ENCODE measurements around the gene ANXA9.

The ANXA9 gene

DNA sequence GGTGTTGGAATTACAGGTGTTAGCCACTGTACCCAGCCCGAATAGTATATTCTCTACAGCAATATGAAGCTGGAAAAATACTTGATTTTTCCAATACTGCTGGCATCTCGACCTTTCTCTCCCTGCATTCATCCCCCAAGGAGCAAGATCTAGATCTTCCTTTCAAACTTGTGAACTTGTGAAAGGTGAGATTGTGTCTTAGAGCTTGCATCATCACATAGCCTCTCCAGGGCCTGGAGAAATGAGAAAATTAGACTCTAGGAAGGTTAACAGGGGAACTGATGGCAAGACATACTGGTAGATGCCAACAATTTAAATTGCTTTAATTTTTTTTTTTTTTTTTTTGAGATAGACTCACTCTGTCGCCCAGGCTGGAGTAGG lies 28.2 kb downstream of the ANXA9 start:
- H3K36me3 ChIP-seq (ENCODE audit: control insufficient read depth in 5 of 5, insufficient read depth in 5 of 5, low read length in 5 of 5) = peaks cover 0 to 5% (median 0%) of the 10 kb centered on the region in 5 donors
- no peak overlapping the region for H3K9ac ChIP-seq (ENCODE audit: low read length in 5 of 5)
- H3K4me3 ChIP-seq (ENCODE audit: low read depth in 1 of 5, low read length in 5 of 5) = no peak overlapping the region
- H3K4me1 ChIP-seq (ENCODE audit: control insufficient read depth in 5 of 5, insufficient read depth in 5 of 5, low read length in 5 of 5) = peaks cover 7 to 53% (median 47%) of the 10 kb centered on the region in 5 donors
- H3K9me3 ChIP-seq (ENCODE audit: control insufficient read depth in 5 of 5, low read length in 5 of 5) = no peaks in the 10 kb centered on the region
- no peaks in the 10 kb centered on the region for H3K27me3 ChIP-seq (ENCODE audit: control insufficient read depth in 5 of 5, insufficient read depth in 4 of 5, low read length in 5 of 5)
- H3K27ac ChIP-seq (ENCODE audit: low read depth, low read length) = no peak overlapping the region

DNA sequence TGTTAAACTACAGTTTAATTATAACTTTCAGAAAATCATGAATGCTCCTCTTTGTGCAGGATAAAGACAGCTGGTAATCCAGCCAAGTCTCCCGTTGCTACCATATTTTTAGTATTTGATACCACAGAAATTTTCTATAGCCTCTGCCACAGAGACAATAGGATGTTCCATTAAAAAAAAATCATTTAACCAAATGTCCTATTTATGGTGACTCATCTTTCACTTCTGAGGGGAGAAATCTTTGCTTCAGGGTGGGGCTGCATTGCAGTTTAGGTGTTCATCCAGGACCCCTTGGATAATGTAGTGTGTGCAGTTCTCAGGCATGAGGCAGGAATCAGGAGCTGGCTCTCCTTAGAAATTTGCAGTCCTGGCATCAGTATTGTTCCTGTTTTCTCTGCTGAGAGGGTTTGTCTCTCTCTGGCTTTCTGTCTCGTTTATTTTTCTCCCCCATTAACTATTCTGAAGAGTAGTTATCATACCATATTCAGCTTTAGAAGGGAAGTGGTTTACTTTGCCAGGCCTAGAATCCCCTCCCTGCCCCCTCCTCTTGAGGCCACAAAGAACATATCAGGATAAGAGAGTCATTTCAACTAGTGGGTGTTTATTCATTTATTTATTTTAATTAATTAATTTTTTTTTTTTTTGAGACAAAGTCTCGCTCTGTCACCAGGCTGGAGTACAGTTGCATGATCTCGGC lies 29.2 kb downstream of the ANXA9 start:
- H3K36me3 ChIP-seq (ENCODE audit: control insufficient read depth in 5 of 5, insufficient read depth in 5 of 5, low read length in 5 of 5) = peaks cover 0 to 5% (median 0%) of the 10 kb centered on the region in 5 donors
- peaks cover 7 to 44% (median 37%) of the 10 kb centered on the region in 5 donors for H3K4me1 ChIP-seq (ENCODE audit: control insufficient read depth in 5 of 5, insufficient read depth in 5 of 5, low read length in 5 of 5)
- no peak overlapping the region for H3K27ac ChIP-seq (ENCODE audit: low read depth, low read length)
- no peaks in the 10 kb centered on the region for H3K9me3 ChIP-seq (ENCODE audit: control insufficient read depth in 5 of 5, low read length in 5 of 5)
- H3K27me3 ChIP-seq (ENCODE audit: control insufficient read depth in 5 of 5, insufficient read depth in 4 of 5, low read length in 5 of 5) = no peaks in the 10 kb centered on the region
- no peak overlapping the region for H3K4me3 ChIP-seq (ENCODE audit: low read depth in 1 of 5, low read length in 5 of 5)
- H3K9ac ChIP-seq (ENCODE audit: low read length in 5 of 5) = peak overlapping the region in 1 of 5 donors; percentile 7

DNA sequence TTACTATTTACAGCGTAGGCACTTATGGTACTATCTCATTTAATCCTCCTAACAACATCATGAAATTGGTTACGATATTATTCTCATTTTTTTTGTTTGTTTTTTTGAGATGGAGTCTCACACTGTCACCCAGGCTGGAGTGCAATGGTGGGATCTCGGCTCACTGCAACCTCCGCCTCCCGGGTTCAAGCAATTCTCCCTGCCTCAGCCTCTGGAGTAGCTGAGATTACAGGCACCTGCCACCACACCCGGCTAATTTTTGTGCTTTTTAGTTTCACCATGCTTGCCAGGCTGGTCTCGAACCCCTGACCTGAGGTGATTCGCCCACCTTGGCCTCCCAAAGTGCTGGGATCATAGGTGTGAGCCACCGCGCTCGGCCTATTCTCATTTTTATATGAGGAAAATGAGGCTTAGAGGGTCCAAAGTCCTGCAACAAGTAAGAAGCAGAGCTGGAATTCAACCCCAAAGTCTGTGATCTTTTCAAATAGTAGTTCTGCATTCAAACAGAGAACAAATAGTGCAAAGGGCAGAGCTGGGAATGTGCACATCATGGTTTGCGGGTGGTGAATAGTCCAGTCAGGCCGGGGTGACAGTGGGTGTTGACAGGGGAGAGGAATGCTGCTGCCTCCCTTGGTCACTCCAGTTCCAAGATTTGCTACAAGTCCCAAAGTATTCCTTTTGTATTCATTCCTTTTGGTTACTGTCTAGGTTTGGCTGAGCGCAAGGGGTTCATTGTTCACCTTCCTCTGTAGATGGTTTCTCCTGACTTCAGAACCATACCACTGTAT lies 30.8 kb downstream of the ANXA9 start:
- no peaks in the 10 kb centered on the region for H3K27me3 ChIP-seq (ENCODE audit: control insufficient read depth in 5 of 5, insufficient read depth in 4 of 5, low read length in 5 of 5)
- H3K9ac ChIP-seq (ENCODE audit: low read length in 5 of 5) = no peak overlapping the region
- peaks cover under 1 to 7% (median 3%) of the 10 kb centered on the region in 5 donors for H3K36me3 ChIP-seq (ENCODE audit: control insufficient read depth in 5 of 5, insufficient read depth in 5 of 5, low read length in 5 of 5)
- H3K4me3 ChIP-seq (ENCODE audit: low read depth in 1 of 5, low read length in 5 of 5) = no peak overlapping the region
- no peak overlapping the region for H3K27ac ChIP-seq (ENCODE audit: low read depth, low read length)
- peaks cover 4 to 28% (median 25%) of the 10 kb centered on the region in 5 donors for H3K4me1 ChIP-seq (ENCODE audit: control insufficient read depth in 5 of 5, insufficient read depth in 5 of 5, low read length in 5 of 5)
- H3K9me3 ChIP-seq (ENCODE audit: control insufficient read depth in 5 of 5, low read length in 5 of 5) = no peaks in the 10 kb centered on the region

DNA sequence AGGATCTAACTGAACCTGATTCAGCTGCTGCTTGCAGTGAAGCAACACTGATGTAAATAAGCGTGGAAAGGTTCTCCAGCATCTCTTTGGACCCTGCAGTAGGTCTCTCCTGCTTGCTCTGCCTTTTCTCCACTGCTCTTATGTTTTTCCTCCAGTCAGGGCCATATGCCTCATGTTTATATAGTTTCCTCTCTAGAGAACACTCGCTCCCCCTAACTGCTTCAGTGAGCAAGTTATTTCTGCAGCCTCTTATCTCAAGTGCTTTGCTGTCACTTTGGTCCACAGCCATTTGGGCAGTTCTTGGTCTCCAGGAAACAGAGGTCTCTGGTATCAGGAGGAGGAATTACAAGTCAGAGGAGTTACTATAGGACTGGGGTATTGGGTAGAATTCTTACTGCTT lies 31.4 kb downstream of the ANXA9 start:
- Histone ChIP-seq H3K9ac (ENCODE audit: low read length in 5 of 5) (no peak overlapping the region), H3K4me1 (ENCODE audit: control insufficient read depth in 5 of 5, insufficient read depth in 5 of 5, low read length in 5 of 5) (peaks cover 0 to 25% (median 23%) of the 10 kb centered on the region in 5 donors), H3K4me3 (ENCODE audit: low read depth in 1 of 5, low read length in 5 of 5) (no peak overlapping the region), H3K36me3 (ENCODE audit: control insufficient read depth in 5 of 5, insufficient read depth in 5 of 5, low read length in 5 of 5) (peaks cover 5 to 11% (median 10%) of the 10 kb centered on the region in 5 donors), H3K9me3 (ENCODE audit: control insufficient read depth in 5 of 5, low read length in 5 of 5) (no peaks in the 10 kb centered on the region), H3K27me3 (ENCODE audit: control insufficient read depth in 5 of 5, insufficient read depth in 4 of 5, low read length in 5 of 5) (no peaks in the 10 kb centered on the region), H3K27ac (ENCODE audit: low read depth, low read length) (no peak overlapping the region)

DNA sequence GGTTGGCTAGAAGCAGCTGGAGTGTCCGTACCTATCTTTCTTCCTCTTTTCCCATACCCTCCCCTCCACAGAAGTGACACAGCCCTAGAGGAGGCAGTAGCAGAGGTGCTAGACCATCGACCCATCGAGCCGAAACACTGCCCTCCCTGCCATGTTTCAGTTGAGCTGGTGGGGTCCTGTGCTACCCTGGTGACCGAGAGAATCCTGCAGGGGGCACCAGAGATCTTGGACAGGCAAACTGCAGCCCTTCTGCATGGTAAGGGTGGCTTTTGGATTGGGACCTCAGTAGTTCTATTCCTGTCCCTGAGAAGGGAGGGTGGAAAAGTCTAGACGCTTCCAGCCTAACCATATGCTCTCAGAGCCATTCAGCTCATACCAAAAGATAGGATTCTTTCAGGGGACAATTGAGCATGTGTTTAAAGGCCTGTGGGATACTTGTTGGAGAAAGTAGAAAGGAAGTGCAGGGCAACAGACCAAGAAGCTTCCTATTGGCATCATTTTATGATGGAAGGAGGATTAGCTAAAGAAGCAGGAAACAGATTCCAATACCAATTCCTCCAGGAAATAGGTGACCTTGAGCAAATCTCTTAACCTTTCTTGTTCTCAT lies 42.6 kb downstream of the ANXA9 start:
- no peaks in the 10 kb centered on the region for H3K9me3 ChIP-seq (ENCODE audit: control insufficient read depth in 5 of 5, low read length in 5 of 5)
- no peak overlapping the region for H3K4me3 ChIP-seq (ENCODE audit: low read depth in 1 of 5, low read length in 5 of 5)
- no peak overlapping the region for H3K9ac ChIP-seq (ENCODE audit: low read length in 5 of 5)
- H3K27ac ChIP-seq (ENCODE audit: low read depth, low read length) = no peak overlapping the region
- peaks cover 6 to 38% (median 23%) of the 10 kb centered on the region in 5 donors for H3K36me3 ChIP-seq (ENCODE audit: control insufficient read depth in 5 of 5, insufficient read depth in 5 of 5, low read length in 5 of 5)
- peaks cover 0 to 7% (median 3%) of the 10 kb centered on the region in 5 donors for H3K4me1 ChIP-seq (ENCODE audit: control insufficient read depth in 5 of 5, insufficient read depth in 5 of 5, low read length in 5 of 5)
- H3K27me3 ChIP-seq (ENCODE audit: control insufficient read depth in 5 of 5, insufficient read depth in 4 of 5, low read length in 5 of 5) = no peaks in the 10 kb centered on the region

DNA sequence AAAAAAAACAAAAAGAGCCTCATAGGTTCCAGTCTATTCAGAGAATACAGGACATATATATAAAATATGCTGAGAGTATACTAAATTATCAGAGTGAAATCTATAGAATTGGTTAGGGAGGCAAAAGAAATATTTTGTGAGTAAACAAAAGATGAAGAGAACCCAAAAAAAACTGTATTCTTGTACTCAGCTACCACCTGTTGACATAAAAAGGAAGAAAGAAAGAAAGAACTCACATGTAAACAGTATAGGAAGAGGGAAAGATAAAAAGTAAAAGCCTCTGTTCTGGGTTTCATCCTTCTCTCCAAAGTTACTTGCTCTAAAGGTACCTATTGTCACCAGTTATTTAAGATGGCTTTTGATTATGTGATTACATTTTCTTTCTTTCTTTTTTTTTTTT lies 44.4 kb downstream of the ANXA9 start:
- H3K4me3 ChIP-seq (ENCODE audit: low read depth in 1 of 5, low read length in 5 of 5) = no peak overlapping the region
- H3K27ac ChIP-seq (ENCODE audit: low read depth, low read length) = no peak overlapping the region
- H3K4me1 ChIP-seq (ENCODE audit: control insufficient read depth in 5 of 5, insufficient read depth in 5 of 5, low read length in 5 of 5) = peaks cover 0 to 7% (median 3%) of the 10 kb centered on the region in 5 donors
- H3K27me3 ChIP-seq (ENCODE audit: control insufficient read depth in 5 of 5, insufficient read depth in 4 of 5, low read length in 5 of 5) = no peaks in the 10 kb centered on the region
- no peak overlapping the region for H3K9ac ChIP-seq (ENCODE audit: low read length in 5 of 5)
- peaks cover 10 to 56% (median 41%) of the 10 kb centered on the region in 5 donors for H3K36me3 ChIP-seq (ENCODE audit: control insufficient read depth in 5 of 5, insufficient read depth in 5 of 5, low read length in 5 of 5)
- H3K9me3 ChIP-seq (ENCODE audit: control insufficient read depth in 5 of 5, low read length in 5 of 5) = no peaks in the 10 kb centered on the region

DNA sequence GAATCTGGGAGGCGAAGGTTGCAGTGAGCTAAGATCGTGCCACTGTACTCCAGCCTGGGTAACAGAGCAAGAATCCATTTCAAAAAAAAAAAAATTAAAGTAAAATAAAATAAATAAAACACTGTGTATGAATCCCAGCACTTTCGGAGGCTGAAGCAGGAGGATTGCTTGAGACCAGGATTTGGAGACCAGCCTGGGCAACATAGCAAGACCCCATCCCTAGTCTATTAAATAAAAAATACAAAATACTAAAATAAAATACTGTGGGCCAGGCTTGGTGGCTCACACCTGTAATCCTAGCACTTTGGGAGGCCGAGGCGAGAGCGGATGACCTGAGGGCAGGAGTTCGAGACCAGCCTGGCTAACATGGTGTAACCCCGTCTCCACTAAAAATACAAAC lies 50.1 kb downstream of the ANXA9 start:
- Histone ChIP-seq H3K27ac (ENCODE audit: low read depth, low read length) (no peak overlapping the region), H3K9ac (ENCODE audit: low read length in 5 of 5) (no peak overlapping the region), H3K4me1 (ENCODE audit: control insufficient read depth in 5 of 5, insufficient read depth in 5 of 5, low read length in 5 of 5) (peaks cover 0 to 5% (median 0%) of the 10 kb centered on the region in 5 donors), H3K36me3 (ENCODE audit: control insufficient read depth in 5 of 5, insufficient read depth in 5 of 5, low read length in 5 of 5) (peaks cover 16 to 62% (median 50%) of the 10 kb centered on the region in 5 donors), H3K27me3 (ENCODE audit: control insufficient read depth in 5 of 5, insufficient read depth in 4 of 5, low read length in 5 of 5) (no peaks in the 10 kb centered on the region), H3K9me3 (ENCODE audit: control insufficient read depth in 5 of 5, low read length in 5 of 5) (no peaks in the 10 kb centered on the region), H3K4me3 (ENCODE audit: low read depth in 1 of 5, low read length in 5 of 5) (no peak overlapping the region)

DNA sequence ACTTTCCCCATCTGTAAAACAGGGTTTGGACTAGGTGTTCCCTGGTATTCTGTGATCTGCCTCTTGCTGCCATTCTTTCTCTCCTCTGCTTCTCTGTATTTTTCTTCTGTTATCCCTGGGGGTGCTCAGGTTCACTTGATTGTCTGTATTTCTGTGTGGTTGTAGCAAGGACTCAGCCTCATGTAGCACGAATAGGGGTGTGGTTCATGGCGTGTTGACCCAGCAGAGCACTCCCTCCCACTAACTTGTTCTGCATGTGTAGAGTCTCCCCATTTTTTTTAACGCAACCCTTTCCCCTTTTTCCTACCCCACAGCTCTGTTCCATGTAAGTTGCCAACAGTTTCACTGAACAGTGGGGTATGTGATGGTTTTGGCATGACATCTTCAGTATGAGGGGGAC lies 53.1 kb downstream of the ANXA9 start:
- no peak overlapping the region for H3K4me3 ChIP-seq (ENCODE audit: low read depth in 1 of 5, low read length in 5 of 5)
- no peaks in the 10 kb centered on the region for H3K9me3 ChIP-seq (ENCODE audit: control insufficient read depth in 5 of 5, low read length in 5 of 5)
- peaks cover 12 to 37% (median 33%) of the 10 kb centered on the region in 5 donors for H3K36me3 ChIP-seq (ENCODE audit: control insufficient read depth in 5 of 5, insufficient read depth in 5 of 5, low read length in 5 of 5)
- H3K9ac ChIP-seq (ENCODE audit: low read length in 5 of 5) = no peak overlapping the region
- peaks cover 0 to 5% (median 0%) of the 10 kb centered on the region in 5 donors for H3K4me1 ChIP-seq (ENCODE audit: control insufficient read depth in 5 of 5, insufficient read depth in 5 of 5, low read length in 5 of 5)
- no peak overlapping the region for H3K27ac ChIP-seq (ENCODE audit: low read depth, low read length)
- H3K27me3 ChIP-seq (ENCODE audit: control insufficient read depth in 5 of 5, insufficient read depth in 4 of 5, low read length in 5 of 5) = no peaks in the 10 kb centered on the region

DNA sequence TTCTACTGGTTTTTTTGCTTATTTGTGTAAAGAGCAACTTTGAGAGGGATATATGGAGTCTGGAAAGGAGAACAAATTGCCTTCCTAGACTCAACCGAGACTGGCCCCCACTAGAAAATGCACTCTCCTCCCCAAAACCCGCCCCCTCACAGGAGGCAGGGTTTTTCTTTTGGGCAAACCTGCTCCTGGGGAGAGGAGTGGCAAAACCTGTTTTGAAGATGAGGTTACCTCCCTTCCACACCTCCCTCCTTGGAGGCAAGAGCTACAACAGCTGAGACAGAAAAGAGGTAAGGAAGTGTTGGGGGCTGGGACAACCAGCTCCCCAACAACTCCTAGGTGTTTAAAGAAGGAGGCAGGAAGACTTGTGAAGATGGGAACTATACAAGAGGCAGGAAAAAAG lies 54.3 kb downstream of the ANXA9 start, which contains the start of gene BNIPL:
BNIPL (plus strand) TSS at position 231 of the 400 bp plus-strand sequence; CDS start at position 371, 140 bp downstream.
- peaks cover 9 to 25% (median 22%) of the 10 kb centered on the region in 5 donors for H3K36me3 ChIP-seq (ENCODE audit: control insufficient read depth in 5 of 5, insufficient read depth in 5 of 5, low read length in 5 of 5)
- no peaks in the 10 kb centered on the region for H3K27me3 ChIP-seq (ENCODE audit: control insufficient read depth in 5 of 5, insufficient read depth in 4 of 5, low read length in 5 of 5)
- H3K27ac ChIP-seq (ENCODE audit: low read depth, low read length) = no peak within 1 kb of the TSS
- H3K9ac ChIP-seq (ENCODE audit: low read length in 5 of 5) = peak within 1 kb of the TSS in 1 of 5 donors; percentile 24
- peaks cover 0 to 5% (median 0%) of the 10 kb centered on the region in 5 donors for H3K4me1 ChIP-seq (ENCODE audit: control insufficient read depth in 5 of 5, insufficient read depth in 5 of 5, low read length in 5 of 5)
- H3K9me3 ChIP-seq (ENCODE audit: control insufficient read depth in 5 of 5, low read length in 5 of 5) = no peaks in the 10 kb centered on the region
- H3K4me3 ChIP-seq (ENCODE audit: low read depth in 1 of 5, low read length in 5 of 5) = no peak within 1 kb of the TSS
